ENCODE data around the gene SERPIND1.

The SERPIND1 gene

DNA sequence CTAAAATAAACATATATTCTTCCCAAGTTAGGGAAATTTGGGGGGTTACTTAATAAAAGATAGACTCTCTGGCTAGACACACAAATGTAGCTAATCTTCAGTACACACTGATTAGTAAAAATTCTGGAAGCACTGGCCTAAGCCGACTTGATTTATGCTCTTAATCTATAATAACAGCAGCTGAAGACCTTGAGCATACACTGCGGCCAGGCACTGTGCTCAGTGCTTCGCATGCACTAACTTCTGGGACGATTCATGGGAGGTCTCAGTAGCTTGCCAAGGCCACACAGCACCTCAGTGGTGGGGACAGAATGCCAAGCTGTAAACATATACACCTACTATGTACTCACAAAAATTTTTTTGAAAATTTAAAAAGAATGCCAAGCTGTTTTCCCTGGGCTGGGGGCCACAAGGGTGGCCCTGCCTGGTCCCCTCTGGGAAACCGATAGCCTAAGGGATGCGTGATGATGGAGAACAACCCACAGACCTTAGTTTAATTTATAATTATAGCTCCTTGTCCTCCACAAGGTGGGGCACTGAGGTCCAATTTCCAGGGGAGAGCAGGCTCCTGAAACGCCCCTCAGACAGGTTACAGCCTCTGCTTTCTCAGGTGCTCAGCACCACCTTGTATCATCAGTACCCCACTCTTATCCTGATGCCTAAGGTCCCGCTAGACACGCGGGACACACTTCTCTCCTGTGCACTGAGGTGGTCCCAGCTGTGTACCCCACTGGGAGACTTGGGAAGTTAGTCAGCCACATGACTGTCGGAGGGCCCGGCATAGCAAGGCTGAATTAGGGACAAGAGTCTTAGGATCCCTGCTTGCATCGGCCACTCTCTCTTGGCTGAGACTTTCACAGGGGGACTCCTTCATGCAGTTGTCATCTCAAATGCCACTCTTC is 20.1 kb downstream of the SERPIND1 start:
- DNase-seq, result no peak

DNA sequence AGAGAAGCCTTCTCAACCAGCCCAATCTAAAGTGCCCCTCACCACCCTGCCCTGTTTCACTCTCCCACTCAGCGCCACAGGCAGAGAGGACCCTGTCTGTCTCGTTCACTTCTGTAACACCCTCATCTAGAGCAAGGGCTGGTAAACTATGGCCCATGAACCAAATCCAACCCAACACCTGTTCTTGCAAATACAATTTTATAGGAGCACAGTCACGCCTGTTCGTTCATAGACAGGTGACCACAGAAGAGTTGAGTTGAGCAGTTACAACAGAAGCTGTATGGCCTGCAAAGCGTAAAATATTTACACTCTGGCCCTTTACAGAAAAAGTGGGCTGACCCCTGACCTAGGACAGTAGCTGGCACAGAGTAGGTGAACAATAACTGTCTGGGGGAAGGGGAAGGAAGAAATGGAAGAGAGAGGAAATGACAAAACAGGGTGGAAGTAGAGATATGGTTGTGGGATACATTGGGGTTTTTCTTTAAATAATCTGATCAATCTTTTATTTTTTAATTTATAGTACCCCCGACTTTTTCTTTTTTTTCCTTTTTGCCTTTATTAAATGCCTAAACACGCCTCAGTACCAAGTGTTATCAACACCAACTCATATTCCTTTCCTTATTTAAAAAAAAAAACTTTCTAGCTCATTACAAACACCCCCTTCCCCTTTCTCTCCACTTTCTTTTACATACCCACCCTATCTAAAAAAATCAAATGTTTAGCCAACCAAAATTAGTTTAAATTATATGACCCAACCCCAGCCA is 20.9 kb downstream of the SERPIND1 start:
- no peak for DNase-seq

DNA sequence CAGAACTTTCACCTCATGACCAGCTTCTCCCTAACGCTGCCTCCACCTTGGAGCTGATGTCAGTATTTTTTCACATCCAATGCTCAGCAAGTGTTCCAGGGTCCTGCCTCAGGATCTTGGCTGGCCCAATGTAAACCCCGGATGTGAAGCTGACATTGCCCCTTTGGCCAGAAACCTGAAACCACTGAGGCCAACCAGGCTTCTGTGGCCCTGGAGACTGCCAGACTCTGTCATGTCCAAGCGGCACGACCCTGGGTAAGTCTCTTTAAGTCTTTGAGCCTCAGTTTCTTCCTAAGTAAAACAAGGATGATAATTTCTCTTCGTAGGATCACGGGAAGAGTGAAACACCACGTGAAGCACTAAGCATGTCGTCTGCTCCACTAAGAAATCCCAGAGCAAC is 22.8 kb downstream of the SERPIND1 start:
- DNase-seq, result no peak

DNA sequence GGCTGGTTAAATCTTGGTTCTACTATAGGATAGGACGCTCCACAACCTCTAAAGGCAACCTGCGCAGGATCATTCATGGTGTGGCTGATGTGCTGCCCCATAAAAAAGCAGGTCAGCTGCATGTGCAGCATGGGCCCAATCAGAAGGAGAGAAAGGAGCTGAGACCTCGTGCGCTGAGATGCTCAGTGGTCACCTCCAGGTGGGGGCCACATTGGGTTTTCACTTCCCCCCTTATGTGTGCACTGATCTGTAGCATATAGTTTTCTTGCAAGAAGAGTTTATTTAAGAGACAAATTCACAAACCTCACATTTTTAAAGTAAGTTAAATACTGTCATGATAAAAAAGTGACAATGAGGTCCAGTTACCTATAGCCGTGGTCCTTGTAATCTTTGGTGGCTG is 24.3 kb downstream of the SERPIND1 start:
- no peak for DNase-seq

DNA sequence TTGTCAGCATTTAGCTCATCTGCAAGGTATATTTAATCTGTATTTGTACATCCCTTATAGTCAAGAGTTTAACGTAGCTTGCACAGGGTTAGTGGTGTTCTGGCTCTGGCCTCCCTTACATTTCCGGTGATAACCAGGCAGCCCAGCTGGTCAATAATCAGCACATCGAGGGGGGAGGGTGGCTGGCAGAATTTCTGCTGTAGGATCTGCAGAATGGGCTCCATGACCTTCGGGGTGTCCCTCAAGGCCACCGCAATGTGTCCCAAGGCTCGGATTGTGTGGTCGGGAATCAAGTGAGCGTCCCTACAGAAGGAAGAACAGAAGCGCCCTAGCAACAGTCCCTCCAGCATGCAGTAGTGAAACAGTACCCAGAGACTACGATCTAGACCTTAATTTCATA is 25.1 kb downstream of the SERPIND1 start:
- no peak for DNase-seq

DNA sequence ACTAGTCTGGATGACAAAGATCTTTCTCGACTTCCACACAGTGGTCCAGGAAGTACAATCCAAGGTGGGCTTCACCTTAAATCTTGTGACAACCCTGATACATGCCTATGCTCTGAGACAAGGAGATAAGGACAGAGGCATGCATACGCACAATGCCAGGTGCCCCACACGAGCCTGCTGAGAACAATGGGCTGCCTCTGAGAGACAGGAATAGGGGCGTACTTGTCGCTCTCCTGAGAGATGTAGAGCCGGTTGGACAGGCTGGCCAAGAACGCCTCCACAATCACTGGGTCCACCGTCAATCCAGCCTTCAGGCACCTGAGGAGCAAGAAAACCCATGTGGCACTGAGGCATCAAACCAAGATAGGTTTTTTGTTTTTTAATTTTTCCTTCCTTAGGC is 25.5 kb downstream of the SERPIND1 start:
- no peak for DNase-seq

DNA sequence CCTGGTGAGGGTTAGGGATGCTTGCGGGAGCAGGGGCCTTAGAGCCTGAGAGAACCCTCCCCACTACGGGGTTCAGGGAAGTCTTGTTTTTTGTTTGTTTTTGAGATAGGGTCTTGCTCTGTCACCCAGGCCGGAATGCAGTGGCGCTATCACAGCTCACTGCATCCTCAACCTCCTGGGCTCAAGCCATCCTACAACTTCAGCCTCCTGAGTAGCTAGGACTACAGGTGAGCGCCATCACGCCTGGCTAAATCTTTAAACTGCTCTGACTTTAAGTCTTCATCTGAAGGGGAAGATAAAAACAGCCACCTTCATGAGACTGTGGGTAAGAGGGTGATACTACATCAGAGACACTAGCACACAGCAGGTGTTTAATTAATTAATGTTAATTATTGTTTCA is 28.5 kb downstream of the SERPIND1 start:
- DNase-seq, result no peak

DNA sequence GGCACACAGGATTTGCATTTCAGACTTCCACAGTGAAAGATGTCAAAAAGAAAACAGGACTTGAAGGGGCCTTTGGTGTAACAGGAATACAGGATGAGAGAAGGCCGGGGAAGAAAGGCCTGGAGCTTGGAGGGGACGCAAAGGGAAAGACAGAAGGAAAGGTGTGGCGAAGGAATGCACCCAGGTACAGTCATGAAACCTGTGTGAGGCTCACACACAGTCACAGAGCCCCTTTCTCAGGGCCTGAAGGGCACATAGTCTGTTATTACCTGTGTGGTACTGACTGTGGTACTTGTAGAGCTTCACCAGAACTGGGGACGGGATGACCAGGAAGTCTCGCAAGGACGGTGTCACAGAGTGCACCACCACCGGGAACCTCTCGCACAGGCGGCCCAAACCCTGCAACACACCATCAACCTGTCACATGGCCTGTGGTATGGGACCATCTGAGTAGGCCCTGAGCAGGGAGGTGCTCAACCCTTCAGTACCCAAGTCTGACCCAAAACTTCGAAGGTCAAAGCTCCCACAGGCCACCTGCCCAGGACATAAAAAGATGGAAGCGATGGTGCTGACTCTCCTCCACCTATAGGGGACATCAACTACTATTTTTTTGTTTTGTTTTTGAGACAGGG is 29.1 kb downstream of the SERPIND1 start:
- no peak for DNase-seq

DNA sequence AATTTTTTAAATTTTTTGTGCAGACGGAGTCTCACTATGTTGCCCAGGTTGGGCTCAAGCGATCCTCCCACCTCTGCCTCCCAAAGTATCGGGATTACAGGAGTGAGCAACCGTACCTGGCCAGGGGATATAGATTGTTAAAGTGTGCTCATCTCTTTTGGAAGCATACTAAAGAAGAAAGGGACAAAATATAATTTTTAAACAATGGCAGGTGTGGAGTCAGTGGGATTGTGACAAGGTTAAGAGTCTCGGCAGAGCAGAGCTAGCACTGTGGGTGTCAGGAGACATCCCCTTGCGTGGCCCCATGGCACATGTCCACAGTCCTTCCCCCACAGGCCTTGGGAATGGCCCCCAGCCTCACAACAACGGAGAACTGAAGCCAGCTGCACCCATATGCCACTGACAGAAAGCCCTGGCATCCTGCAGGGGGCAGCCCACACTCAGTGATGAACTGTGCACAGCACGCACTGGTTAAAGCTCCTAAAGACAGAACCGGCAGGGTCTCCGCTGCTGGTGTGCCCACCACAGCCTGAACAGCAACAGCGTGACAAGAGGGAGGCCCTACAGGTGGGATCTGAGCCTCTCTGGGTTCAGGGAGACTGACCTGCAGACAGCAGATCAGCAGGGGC is 29.9 kb downstream of the SERPIND1 start:
- DNase-seq, result no peak

DNA sequence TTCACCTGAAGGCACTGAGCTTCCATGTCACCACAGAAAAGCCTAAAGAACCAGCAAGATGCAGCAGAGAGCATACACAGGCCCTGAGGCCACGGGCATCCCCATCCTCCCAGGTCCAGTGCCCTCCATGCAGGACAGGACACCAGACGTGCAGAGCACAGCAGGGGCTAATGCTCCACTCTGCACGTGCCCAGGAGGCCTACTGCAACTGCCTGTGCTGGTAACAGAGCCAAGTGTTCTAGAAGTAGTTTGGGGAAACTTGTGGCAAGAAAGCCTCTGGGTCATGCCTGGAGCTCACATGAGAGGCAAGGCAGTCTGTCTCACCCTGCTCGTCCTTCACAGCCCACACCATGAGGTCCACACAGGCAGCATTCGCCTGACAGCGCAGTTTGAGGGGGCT is 30.7 kb downstream of the SERPIND1 start:
- no peak for DNase-seq

DNA sequence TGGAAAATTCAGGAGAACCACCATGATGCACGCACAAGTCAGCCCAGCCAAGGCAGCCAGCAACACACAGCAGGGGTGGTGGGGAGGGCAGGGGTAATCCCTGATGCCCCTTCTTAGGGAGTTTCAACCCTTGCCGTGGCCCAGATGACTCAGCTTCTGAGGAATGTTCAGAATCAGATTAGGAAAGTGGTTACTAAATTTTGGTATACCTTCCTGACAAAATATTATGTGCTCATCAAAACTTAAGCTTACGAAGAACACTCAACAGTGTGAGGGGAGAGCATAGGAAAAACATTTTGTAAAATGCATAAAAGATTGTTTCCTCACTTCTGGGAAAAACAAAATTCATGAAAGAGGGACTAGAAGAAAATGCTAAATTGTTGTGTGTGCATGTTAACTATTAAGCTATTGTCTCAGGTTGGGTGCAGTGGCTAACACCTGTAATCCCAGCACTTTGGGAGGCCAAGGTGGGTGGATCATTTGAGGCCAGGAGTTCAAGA is 32.1 kb downstream of the SERPIND1 start:
- DNase-seq, result no peak

DNA sequence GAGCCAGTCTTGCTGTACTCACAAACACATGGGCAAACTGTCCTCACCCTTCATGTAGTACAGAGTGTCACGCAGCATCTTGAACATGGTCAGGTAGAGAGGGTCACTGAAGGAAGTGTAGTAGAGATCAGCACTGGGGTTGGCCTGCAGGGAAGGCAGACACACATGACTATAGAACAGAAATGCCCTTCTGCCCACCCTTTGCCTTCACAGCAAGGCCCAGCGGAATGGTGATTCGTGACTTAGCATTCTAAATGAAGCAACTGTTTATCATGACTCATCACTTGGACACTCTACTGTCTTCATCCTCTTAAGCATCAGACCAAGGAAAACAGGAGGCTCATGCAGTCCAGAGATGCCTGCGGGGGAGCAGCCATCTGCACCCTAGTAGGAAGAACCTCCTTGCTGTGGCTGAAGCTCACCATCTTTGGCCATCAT is 33.4 kb downstream of the SERPIND1 start:
- no peak for DNase-seq

DNA sequence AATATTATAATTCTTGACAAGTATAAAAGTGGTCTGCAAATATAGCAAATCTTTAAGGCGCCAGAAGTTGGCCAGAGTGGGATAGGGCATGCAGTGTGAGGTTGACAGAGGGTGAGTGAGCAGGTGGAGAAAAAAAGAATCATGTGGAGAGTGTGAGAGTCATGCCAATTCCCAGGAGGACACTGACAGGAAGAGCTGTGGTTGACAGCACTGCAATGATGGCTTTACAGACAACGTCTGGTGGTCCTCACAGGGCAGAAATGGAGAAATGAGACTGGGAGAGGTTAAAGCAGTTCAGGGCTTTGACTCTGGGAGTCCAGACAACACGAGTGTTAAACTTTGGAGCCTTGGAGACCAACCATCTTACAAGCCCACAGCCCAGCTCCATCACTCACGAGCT is 34.9 kb downstream of the SERPIND1 start:
- no peak for DNase-seq

DNA sequence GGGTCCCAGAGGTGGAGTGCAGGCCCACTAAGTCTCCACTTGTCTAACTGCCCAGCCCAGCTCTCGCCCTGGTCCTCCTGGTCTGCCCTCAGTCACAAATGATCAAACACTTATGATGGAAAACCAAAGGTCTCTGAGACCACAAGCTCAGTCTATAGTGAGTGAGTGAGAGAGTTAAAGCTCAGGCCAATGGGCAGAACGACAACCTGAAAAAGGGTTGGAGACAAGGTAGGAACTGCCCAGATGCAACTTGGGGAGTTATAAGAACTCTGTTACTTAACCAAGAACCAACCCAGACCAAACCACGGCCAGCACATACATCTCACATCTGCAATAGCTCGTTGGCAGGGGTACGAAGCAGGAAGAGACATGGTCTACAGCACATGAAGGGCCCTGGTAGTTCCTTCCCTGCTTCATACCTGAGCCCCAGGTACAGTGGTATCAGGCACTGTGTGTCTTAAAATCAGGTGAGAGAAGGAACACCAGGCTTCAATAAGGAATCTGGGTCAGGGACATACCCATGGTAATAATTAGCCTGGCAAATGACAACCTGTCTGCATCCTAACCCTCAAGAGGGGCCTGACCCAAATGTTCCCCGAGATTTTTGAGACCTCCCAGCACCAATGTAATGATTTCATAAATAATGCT is 35.7 kb downstream of the SERPIND1 start:
- no peak for DNase-seq

DNA sequence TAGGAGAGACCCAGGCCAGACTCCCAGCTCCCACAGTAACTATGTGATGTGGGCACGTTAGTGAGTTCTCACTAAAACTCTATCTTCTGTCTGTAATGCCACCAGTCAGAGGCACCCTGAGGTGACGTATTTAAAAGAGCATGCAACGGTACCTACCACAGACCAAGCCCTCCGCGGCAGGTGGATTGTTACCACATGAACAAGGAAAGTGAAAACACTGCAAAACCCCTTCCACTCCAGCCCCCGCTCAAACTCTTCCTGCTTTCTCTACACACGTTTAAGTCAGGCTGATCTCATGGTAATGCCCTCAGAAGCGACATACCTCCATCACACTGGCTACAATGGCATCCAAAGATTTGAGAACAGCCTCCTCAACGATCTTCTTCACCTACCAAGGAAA is 36.7 kb downstream of the SERPIND1 start:
- no peak for DNase-seq

DNA sequence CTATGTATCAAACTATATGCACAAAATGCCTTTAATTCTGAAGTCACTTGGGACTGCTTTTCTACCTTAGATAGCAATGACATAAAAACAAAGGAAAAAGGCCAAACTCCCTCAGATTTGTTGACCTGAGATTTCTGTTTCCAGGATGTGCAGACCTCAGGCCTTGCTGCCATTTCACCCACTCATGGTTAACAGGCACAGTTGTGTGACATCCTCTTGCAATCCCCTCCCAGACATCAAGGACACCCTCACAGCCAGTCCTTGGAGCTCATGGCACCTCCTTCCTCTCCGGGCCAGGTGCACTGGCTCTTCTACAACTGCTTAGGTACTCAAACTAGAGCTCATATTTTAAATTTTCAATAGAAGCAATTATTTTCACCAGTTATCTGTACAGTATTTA is 37.3 kb downstream of the SERPIND1 start:
- DNase-seq, result no peak

DNA sequence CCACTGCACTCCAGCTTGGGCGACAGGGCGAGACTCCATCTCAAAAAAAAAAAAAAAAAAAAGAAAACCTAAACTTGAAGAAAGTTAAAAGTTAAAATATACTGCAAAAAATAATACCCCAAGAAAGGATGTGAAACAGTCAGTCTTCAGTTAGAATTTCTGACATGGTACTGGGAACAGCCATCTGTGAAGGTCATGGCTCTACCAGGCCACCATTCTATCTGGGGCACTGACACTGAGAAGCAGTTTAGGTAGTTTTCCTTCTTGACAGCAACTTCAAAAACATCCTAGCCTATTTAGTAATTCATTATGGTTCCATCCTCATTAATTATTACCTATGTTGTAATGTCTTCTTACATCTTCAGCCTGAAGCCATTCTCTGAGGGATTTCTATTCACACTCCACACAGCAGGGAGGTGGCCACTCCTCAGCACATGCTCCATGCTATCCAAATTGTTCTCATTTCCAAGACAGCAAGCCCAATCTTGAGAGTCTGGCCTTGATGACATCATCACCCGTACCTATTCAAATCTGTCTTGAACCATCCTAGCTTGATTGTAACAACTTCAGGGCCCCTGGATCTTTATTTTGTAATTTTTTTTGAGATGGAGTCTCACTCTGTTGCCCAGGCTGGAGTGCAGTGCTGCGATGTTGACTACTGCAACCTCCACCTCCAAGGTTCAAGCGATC is 38.2 kb downstream of the SERPIND1 start:
- no peak for DNase-seq

DNA sequence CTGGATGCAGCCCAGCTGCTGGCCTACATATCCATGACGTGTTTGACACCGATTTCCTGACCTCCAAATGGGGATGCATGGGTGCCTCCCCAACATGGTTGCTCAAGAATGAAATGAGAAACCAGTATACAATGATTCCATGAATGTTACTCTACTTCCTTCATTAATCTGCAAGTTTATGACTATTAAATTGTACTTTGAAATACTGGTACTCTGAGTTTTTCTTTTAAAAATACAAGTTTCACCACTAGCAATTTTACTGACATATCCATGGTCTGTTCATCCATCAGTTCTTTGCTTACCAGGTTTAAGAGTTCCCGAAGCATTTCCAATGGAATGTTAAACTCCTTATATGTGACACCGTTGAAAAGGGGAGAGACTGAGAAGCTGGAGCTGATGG is 39.1 kb downstream of the SERPIND1 start:
- DNase-seq, result no peak

DNA sequence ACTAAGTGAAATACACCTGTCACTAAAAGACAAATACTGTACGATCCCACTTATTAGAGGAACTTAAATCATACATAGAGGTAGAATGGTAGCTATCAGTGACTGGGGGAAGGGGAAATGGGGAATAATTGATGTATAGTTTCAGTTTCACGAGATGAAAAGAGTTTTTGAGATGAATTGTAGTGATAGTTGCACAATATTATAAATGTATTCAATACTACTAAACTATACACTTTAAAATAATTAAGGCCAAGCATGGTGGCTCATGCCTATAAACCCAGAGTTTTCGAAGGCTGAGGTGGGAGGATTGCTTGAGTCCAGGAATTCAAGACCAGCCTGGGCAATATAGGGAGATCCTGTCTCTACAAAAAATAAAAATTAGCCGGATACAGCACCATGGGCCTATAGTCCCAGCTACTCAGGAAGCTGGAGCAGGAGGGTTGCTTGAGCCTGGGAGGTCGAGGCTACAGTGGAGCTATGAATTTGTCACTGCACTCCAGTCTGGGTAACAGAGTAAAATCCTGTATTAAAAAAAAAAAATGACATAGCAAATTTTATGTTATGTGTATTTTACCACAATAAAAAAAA is 40.4 kb downstream of the SERPIND1 start:
- DNase-seq, result no peak

DNA sequence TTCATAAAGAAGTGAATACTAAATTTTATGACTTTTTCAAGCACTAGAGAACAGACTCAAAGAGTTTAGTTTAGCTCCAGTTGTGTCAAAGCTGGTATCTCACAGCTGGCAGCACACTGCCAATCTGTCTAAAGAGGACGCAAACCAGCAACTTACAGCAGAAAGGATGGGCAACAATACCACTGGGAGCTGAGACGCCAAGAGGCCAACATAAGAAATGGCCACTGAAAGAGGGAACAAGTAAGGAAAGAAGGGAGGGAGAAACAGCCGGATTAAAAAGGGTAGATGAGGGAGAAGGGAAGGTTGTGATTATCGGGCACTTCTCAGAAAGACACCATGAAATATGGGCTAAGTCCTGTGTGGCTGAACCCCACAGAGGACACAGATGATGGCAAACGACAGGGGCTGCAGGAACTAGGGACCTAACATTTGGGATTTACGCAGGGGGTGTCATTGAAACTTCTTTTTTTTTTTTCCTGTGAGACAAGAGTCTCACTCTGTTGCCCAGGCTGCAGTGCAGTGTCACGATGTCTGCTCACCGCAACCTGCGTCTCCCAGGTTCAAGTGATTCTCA is 41.7 kb downstream of the SERPIND1 start:
- DNase-seq, result no peak

DNA sequence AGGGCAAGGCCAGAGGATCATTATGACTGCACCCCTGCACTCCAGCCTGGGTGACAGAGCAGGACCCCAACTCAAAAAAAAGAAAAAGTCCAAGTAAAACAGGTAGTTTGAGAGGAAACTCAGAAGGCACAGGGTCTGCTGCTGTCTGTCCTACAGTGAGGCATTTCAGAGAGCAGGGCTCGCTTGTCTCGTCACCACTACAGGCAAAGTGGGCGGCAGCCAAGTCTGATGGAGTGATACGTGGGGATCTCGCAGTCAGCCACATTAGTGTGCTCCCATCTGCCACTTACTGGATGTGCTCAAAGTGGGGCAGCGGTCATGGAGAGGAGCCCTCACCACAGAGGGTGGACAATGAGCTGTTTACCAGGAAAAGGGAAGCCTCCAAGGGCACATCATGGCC is 42.6 kb downstream of the SERPIND1 start:
- no peak for DNase-seq
